Stimulated activated CD8-positive, alpha-beta memory T cell treated with anti-CD3 and anti-CD28 coated beads, Interleukin-12 subunit alpha, Interleukin-12 subunit beta, amount 100 ng/mL, for 1 hour (primary cell): ENCODE measurements around the gene GATAD2B.
"Not testable (repeated sequence)": the region's sequence is repeated elsewhere in the genome, so short reads cannot be mapped to it uniquely, and the experiment has no call there.

ENCODE experiments used
- DNase-seq: peaks from one replicate; pipeline ENCODE4 v3.0.0-alpha.2; 2020; ENCODE audit warnings: low read depth

Gene GATAD2B

GRCh38 chr1:153929981-153930948, 7.5 kb upstream of the GATAD2B start:
- DNase-seq = no peak

- DNase-seq = no peak
Observed at GRCh38 chr1:153929426-153929825, 6.7 kb upstream of the GATAD2B start.

GRCh38 chr1:153928791-153929341, 6.1 kb upstream of the GATAD2B start:
- DNase-seq = no peak

- no peak for DNase-seq
Observed at GRCh38 chr1:153928245-153928644, 5.5 kb upstream of the GATAD2B start.

- DNase-seq = no peak
Observed at GRCh38 chr1:153926405-153926804, 3.6 kb upstream of the GATAD2B start.

- peak; percentile 37 for DNase-seq
Observed at GRCh38 chr1:153922076-153922971, 448 bp downstream of the GATAD2B start.

- no peak for DNase-seq
Observed at GRCh38 chr1:153921803-153922075, 1.0 kb downstream of the GATAD2B start.

GRCh38 chr1:153921080-153921802, 1.5 kb downstream of the GATAD2B start:
- DNase-seq = no peak

GRCh38 chr1:153919876-153920852, 2.6 kb downstream of the GATAD2B start:
- DNase-seq = no peak

GRCh38 chr1:153916297-153916696, 6.5 kb downstream of the GATAD2B start:
- DNase-seq = no peak

- DNase-seq = no peak
Observed at GRCh38 chr1:153912349-153912748, 10.4 kb downstream of the GATAD2B start.

GRCh38 chr1:153910560-153910959, 12.2 kb downstream of the GATAD2B start:
- DNase-seq = not testable (repeated sequence)

- DNase-seq = no peak
Observed at GRCh38 chr1:153908071-153908470, 14.7 kb downstream of the GATAD2B start.

GRCh38 chr1:153907134-153907533, 15.6 kb downstream of the GATAD2B start:
- no peak for DNase-seq

GRCh38 chr1:153906396-153906795, 16.4 kb downstream of the GATAD2B start:
- DNase-seq = no peak

GRCh38 chr1:153905908-153906307, 16.9 kb downstream of the GATAD2B start:
- DNase-seq = not testable (repeated sequence)

GRCh38 chr1:153903841-153904455, 18.8 kb downstream of the GATAD2B start:
- DNase-seq = no peak

- no peak for DNase-seq
Observed at GRCh38 chr1:153899509-153899908, 23.3 kb downstream of the GATAD2B start.

GRCh38 chr1:153895866-153896265, 26.9 kb downstream of the GATAD2B start:
- DNase-seq = not testable (repeated sequence)

GRCh38 chr1:153891042-153891441, 31.7 kb downstream of the GATAD2B start:
- not testable (repeated sequence) for DNase-seq
